ENCODE results near the gene FCGR3A. TPM values are rescaled to one million over a fixed set of nuclear protein-coding genes. Genes with fewer than 3 reads are reported as not detected.
"Not testable (repeated sequence)": the region's sequence is repeated elsewhere in the genome, so short reads cannot be mapped to it uniquely, and the experiment has no call there.

The FCGR3A gene
- total RNA-seq, 1 donor from 2014 or later, result 112 TPM

DNA sequence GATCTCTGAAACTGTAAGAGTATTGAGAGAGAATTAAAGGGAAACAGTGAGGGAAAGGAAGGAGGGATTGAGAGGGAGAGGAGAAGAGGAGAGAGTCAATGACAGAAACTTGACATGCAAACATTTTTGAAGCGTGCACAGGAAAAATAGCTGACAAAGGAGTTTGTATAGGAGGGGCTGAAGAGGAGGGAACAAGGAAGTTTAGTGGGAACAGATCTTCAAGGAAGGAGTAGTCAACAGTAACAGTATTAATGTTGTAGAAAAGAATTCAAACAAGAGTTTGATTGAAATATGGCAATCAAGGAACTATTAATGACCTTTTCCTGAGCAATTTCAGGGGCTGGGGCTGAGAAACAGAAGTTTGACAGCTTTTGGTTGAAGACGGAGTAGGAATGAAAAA is 4.0 kb upstream of the FCGR3A start:
- DNase-seq; H3K4me3 ChIP-seq; intact Hi-C loops (cut with DNase I); H3K27me3 ChIP-seq; H3K27ac ChIP-seq; ATAC-seq; H3K4me1 ChIP-seq; H3K9me3 ChIP-seq; H3K36me3 ChIP-seq: not testable (repeated sequence)

DNA sequence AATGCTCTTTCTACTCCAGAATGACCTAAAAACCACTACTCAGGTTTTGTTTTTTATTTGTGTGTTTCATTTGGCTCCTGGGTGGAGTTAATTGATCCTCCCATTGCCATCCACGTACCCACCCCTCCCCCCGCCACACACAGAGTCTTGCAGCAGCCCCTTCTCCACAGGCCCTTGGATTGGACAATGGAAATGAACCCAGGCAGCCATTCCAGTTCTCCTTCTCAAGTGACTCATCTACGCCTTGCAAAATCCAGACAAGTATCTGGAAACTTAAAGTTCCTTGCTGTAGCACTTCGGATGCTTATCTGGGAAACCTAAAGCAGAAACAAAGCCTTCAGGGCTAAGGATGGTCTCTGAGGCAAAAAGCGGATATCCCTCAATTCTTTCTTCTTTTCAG is 1.3 kb upstream of the FCGR3A start:
- H3K27ac ChIP-seq; intact Hi-C loops (cut with DNase I); DNase-seq; H3K27me3 ChIP-seq; H3K36me3 ChIP-seq; H3K4me3 ChIP-seq; H3K4me1 ChIP-seq; H3K9me3 ChIP-seq; ATAC-seq: not testable (repeated sequence)

DNA sequence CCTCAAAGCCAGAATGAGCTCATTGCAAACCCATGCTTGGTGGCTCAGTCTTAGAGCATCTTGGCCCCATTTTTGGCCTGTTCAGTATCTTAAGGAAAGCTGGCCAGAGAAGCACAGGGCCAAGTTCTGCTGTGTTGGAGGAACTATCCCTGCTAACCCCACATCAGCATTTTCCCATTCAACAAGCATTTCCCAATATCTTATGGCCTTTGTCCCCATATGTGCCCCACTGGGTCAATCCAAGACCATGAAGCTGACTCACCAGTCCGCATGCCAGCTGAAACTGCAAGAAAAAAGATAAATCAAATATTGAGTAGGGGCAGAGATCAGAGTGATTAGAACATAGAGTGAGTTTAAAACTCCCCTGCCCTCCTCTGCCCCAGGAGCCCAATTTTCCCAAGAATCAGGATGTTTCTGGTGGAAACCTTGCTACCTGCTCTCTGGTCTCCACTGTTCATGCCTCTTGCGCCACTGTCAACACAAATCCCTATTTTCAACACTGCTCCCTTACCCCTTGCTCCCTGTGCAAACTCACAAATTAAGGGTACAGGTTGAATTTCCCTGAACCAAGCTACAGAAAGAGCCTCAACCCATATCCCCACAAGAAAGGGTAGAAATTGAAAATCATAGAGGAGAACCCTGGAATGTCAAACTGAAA is 740 bp downstream of the FCGR3A start:
- DNase-seq; H3K4me1 ChIP-seq; H3K27ac ChIP-seq; H3K27me3 ChIP-seq; H3K36me3 ChIP-seq; intact Hi-C loops (cut with DNase I); H3K4me3 ChIP-seq; H3K9me3 ChIP-seq: not testable (repeated sequence)
- peak; percentile 79 for ATAC-seq

DNA sequence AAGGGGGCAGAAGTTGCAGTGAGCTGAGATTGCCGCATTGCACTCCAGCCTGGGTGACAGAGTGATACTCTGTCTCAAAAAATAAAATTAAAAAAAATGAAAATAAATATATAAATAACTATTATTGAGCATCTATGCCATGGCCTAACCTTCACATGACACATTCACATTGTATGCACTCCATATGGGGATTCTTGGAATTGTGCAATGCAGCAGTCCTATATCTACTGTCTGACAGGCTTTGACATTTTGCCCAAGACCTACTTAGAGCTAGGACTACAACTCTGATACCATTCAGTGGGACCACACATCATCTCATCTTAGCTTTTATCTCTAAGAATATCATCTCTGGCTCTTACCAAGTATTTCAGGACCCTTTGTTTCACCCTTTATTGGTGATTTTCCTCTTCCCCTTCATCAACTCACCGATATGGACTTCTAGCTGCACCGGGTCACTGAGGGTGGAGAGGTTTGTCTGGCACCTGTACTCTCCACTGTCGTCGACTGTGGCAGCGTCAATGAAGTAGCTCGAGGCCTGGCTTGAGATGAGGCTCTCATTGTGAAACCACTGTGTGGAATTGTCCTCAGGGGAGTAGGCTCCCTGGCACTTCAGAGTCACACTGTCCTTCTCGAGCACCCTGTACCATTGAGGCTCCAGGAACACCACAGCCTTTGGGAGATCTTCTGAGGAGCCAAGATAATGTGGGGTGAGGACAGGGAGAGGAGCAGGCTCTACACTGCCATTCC is 1.4 kb downstream of the FCGR3A start:
- H3K4me1 ChIP-seq; ATAC-seq; intact Hi-C loops (cut with DNase I); H3K4me3 ChIP-seq; H3K9me3 ChIP-seq; H3K36me3 ChIP-seq; DNase-seq; H3K27me3 ChIP-seq; H3K27ac ChIP-seq: not testable (repeated sequence)

DNA sequence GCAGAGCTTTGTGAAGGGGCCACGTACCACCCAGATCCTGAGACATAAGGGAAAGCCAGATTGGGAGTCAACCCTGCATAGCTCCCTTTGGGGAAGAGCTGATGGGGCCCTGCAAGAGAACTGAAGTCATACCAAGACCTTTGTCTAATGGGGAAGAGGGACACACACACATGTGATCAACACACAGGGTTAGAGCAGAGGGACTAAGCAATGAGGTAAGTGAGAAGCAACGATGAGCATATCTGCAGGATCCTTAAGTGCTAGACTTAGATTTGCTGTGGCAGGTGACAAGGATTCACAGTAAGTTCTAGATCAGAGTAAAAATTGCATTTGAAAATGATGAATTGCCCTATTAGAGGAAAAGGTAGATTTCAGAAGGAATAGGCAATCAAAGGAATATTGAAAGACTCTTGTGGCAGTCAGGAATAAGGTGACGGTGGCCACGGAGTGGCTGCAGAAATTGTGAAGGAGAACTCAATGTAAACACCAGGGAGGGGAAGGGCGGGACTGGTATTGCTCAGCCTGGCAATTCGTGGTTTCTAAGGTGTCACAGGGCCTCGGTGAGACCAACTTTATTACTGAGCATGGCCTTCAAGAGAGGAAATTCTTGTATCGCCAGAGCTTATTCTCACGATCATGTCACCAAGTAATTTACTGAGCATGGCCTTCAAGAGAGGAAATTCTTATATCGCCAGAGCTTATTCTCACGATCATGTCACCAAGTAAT is 4.5 kb downstream of the FCGR3A start:
- H3K27ac ChIP-seq; DNase-seq; H3K36me3 ChIP-seq; H3K9me3 ChIP-seq; H3K4me1 ChIP-seq; H3K4me3 ChIP-seq; intact Hi-C loops (cut with DNase I); H3K27me3 ChIP-seq: not testable (repeated sequence)
- peak; percentile 16 for ATAC-seq

DNA sequence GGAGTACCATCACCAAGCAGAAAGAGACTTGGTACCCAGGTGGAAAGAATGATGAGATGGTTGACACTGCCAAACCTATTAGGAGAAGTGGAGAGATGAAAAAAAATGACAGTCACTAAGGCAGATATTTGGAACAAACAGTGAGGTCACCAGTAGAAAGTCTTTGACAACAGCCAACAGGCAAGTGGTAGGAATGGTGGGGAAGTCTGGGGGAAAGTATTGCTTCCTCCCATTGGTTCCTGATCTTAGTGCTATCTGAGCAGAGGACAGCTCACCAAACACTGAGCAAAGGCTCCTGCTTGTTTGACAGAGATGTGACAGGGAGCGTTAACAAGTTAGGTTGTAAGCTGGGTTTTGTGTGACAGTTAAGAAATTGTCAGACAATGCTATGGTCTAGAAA is 6.5 kb downstream of the FCGR3A start:
- H3K27ac ChIP-seq; H3K9me3 ChIP-seq; H3K4me3 ChIP-seq; intact Hi-C loops (cut with DNase I); ATAC-seq; H3K27me3 ChIP-seq; DNase-seq; H3K4me1 ChIP-seq; H3K36me3 ChIP-seq: not testable (repeated sequence)

DNA sequence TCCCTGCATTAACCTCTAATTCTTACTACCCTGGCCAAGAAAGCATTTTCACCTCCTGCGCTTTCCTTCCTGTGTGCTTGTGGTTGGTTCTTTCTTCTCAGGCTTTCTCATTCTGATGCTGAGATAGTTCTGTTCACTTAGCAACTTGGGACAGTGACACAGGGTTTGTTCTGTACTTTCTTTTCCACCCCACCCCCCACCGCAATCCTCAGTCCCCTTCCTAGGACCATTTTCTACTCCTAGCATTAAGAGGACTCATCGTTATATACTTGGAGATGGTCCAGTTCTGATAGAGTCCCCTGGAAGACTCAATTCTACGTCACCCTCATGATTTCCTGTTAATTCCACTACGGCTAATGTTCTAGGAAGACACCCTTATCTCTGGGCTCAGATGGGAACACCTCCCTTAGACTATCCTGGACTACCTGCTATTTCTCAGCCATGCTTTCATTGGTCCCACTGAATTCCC is 7.5 kb downstream of the FCGR3A start:
- intact Hi-C loops (cut with DNase I); DNase-seq; H3K9me3 ChIP-seq; H3K36me3 ChIP-seq; H3K27ac ChIP-seq; H3K4me3 ChIP-seq; H3K27me3 ChIP-seq; H3K4me1 ChIP-seq: not testable (repeated sequence)
- peak; percentile 19 for ATAC-seq

DNA sequence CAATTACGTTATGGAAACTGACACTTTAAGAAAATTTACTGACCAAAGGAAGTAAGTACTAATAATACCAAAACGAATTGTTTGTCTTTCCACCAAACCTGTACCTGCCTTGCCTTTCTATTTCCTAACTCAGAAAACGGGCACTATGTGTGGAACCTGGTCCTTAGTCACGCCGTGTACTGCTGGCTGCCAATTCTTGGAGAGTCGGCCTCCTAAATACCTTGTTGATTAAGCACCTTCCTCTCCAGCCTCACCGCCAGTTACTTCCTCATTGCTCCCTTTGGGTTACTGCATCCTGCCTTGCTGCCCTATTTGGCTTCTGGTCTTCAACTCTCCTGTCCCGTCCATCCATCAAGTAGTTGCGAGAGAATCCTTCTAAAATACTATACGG is 9.1 kb downstream of the FCGR3A start:
- H3K36me3 ChIP-seq; DNase-seq; H3K9me3 ChIP-seq; intact Hi-C loops (cut with DNase I); H3K4me1 ChIP-seq; H3K27me3 ChIP-seq: not testable (repeated sequence)
- ATAC-seq, result peak; percentile 57
- peak overlapping the region; percentile 73 for H3K27ac ChIP-seq
- H3K4me3 ChIP-seq, result peak overlapping the region; percentile 59

DNA sequence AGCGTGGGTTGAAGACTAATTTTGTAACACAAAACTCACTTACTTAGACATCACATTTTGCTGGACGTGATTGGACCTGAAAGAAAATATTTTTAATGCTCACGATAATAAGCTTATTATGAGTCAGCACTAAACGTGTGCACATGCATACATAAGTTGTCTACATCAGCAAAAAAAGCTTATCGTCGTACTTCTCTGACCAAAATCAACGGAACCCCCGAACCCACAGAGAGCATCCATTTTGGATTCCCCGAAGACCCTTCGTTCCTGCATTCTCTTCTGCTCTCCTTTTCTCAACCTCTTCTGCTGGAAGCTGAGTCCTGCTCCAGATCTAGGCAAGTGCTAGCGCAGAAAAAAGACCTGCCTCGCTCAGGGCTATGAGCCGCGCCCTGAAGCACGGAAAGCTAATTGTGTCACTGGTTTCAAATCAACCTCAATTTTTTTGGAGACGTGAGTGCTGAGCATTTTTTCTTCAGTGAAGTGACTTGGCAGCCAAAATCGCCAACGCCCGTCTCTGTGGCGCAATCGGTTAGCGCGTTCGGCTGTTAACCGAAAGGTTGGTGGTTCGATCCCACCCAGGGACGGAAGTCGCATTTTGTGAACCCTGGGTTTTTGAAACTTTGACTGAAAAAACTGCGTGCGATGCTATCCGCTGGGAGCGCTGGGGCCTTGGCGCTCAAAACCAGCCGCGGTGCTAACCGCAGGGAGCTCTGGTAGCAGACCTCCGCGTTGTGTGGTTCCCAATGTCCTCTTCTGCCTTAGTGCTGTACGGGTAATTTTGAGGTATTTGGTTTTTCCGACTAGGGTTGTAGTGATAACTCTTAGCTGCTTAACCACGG is 9.7 kb downstream of the FCGR3A start:
- H3K27me3 ChIP-seq; H3K4me1 ChIP-seq; H3K36me3 ChIP-seq; H3K9me3 ChIP-seq; intact Hi-C loops (cut with DNase I): not testable (repeated sequence)
- DNase-seq (peak; percentile 86), ATAC-seq (peak; percentile 74)
- peak overlapping the region; percentile 59 for H3K4me3 ChIP-seq
- H3K27ac ChIP-seq, result peak overlapping the region; percentile 73

DNA sequence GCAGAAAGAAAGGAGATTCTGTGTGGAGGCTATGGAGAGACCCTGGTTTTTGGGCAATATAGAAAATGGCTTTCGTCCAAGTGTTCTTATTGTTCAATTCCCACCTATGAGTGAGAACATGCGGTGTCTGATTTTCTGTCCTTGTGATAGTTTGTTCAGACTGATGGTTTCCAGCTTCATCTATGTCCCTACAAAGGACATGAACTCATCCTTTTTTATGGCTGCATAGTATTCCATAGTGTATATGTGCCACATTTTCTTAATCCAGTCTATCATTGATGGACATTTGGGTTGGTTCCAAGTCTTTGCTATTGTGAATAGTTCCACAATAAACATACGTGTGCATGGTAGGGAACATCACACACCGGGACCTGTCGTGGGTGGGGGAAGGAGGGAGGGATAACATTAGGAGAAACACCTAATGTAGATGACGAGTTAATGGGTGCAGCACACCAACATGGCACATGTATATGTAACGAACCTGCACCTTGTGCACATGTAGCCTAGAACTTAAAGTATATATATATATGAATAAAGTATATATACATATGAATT is 10.6 kb downstream of the FCGR3A start:
- H3K9me3 ChIP-seq; DNase-seq; H3K27me3 ChIP-seq; H3K27ac ChIP-seq; H3K4me1 ChIP-seq; H3K4me3 ChIP-seq; H3K36me3 ChIP-seq; intact Hi-C loops (cut with DNase I); ATAC-seq: not testable (repeated sequence)

DNA sequence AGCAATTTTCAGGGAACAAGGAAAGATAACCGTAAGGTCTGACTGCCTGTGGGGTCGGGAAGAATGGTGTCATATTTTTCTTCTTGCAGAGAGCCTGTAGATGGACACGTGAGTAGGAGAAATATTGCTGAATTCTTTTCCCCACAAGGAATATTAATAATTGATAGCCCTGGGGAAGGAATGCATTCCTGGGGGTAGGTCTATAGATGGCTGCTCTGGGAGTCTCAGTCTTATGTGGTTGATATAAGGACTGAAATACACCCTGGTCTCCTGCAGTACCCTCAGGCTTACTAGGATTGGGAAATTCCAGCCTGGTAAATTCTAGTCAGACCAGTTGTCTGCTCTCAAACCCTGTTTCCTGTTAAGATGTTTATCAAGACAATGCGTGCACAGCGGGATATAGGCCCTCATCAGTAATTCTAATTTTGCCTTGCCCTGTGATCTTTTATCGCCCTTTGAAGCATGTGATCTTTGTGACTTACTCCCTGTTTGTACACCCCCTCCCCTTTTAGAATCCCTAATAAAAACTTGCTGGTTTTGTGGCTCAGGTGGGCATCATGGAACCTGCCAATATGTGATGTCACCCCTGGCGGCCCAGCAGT is 12.4 kb downstream of the FCGR3A start:
- H3K4me3 ChIP-seq; H3K4me1 ChIP-seq; DNase-seq; ATAC-seq; intact Hi-C loops (cut with DNase I); H3K27ac ChIP-seq; H3K9me3 ChIP-seq; H3K36me3 ChIP-seq; H3K27me3 ChIP-seq: not testable (repeated sequence)

DNA sequence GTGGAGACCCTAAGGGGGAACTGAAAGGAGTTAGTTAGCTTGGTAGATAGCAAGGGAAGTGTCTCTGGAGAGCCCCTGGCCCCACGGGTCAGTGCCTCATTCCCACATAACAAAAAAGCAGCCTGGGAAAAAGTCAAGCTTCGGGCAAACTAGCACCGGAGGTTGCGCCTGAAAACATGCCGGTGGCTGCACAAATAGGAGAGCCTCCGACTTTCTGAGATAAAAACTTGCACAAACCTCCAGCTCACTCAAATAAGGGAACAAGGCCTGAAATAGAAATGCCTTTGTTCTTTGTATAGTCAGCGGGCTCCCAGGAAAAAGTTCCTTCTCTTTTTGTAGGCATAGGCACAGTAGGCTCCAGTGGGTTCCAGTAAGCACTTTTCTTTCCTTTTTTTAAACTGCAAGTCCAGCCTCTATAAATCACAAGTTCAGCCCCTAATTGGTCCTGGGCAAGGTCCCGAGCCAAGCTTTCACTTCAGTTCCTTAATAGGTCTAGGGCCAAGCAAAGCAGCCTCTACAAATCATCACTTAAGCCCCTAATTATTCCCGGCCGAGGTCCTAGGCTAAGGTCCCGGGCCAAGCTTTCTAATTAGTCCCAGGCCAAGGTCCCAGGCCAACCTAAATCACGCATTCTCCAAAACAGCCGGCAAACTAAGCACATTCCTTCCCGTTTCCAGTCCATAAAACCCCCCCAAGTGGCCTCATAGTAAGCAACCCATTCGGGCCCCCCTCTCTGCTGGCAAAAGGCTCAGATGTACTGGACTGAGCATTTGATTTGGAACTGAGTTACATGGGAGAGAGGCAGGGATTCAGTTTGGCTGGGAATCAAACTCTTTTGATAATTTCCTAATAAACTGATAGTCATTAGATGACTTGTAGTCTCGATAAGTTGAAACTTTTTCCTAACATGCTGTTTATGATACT is 16.7 kb downstream of the FCGR3A start:
- H3K9me3 ChIP-seq; H3K27me3 ChIP-seq; H3K36me3 ChIP-seq; DNase-seq; intact Hi-C loops (cut with DNase I); ATAC-seq; H3K4me3 ChIP-seq; H3K4me1 ChIP-seq: not testable (repeated sequence)
- peak overlapping the region; percentile 36 for H3K27ac ChIP-seq
